Neural cell (in vitro differentiated cells): ENCODE measurements around the gene CACNA1I. TPM values are rescaled to one million over a fixed set of nuclear protein-coding genes. Genes with fewer than 3 reads are reported as not detected.

Source experiments
- H2AFZ ChIP-seq: fragments of 200-600, 300-800 bp; sonication (generic), shearing (Covaris generic); 2 replicates; pipeline ENCODE4 v1.6.0; 2014; ENCODE audit warnings: low read depth, mild to moderate bottlenecking, antibody characterized with exemption, low read length, moderate library complexity
- H3F3A ChIP-seq: fragments of 200-600 bp; shearing (Covaris generic); 2 replicates; pipeline ENCODE4 v1.6.1; 2016; ENCODE audit warnings: mild to moderate bottlenecking, moderate library complexity, mixed read lengths, antibody characterized with exemption, low read length; ENCODE audit not compliant: insufficient read depth, poor library complexity, severe bottlenecking
- H3K27ac ChIP-seq: fragments of 200-600, 300-800 bp; sonication (generic), shearing (Covaris generic); 2 replicates; pipeline ENCODE4 v1.5.1; 2014; ENCODE audit warnings: mild to moderate bottlenecking, low read length, moderate library complexity
- H3K27me3 ChIP-seq: fragments of 300-800, 200-600 bp; sonication (generic), shearing (Covaris generic); 2 replicates; pipeline ENCODE4 v1.6.0; 2014; ENCODE audit warnings: mild to moderate bottlenecking, low read depth, low read length, moderate library complexity; ENCODE audit not compliant: insufficient read depth
- H3K36me3 ChIP-seq: fragments of 300-800, 200-600 bp; sonication (generic), shearing (Covaris generic); 2 replicates; pipeline ENCODE4 v1.5.1; 2014; ENCODE audit warnings: mild to moderate bottlenecking, antibody characterized with exemption, low read length, moderate library complexity; ENCODE audit not compliant: insufficient read depth
- H3K4me2 ChIP-seq: fragments of 300-800, 200-600 bp; sonication (generic), shearing (Covaris generic); 2 replicates; pipeline ENCODE4 v1.6.0; 2014; ENCODE audit warnings: mild to moderate bottlenecking, low read length
- H3K4me3 ChIP-seq: fragments of 300-800, 200-600 bp; sonication (generic), shearing (Covaris generic); 2 replicates; pipeline ENCODE4 v1.5.1; 2014; ENCODE audit warnings: mild to moderate bottlenecking, low read length, moderate library complexity
- H3K79me2 ChIP-seq: fragments of 200-600 bp; shearing (Covaris generic); replicated peaks from 2 replicates; pipeline ENCODE4 v1.6.0; 2014; ENCODE audit warnings: mild to moderate bottlenecking, low read length, moderate library complexity; ENCODE audit not compliant: insufficient read depth
- H3K9ac ChIP-seq: fragments of 300-800, 200-600 bp; sonication (generic), shearing (Covaris generic); 2 replicates; pipeline ENCODE4 v1.6.1; 2016; ENCODE audit warnings: mild to moderate bottlenecking, low read length, mixed read lengths
- H3K9me2 ChIP-seq: fragments of 200-600 bp; shearing (Covaris generic); 2 replicates; pipeline ENCODE4 v1.6.1; 2016; ENCODE audit warnings: mild to moderate bottlenecking, low read length, mixed read lengths; ENCODE audit not compliant: insufficient read depth
- H3K9me3 ChIP-seq: fragments of 200-600, 300-800 bp; sonication (generic), shearing (Covaris generic); 2 replicates; pipeline ENCODE4 v1.6.1; 2016; ENCODE audit warnings: mild to moderate bottlenecking, mixed run types, low read length, moderate library complexity, mixed read lengths
- H4K20me1 ChIP-seq: fragments of 200-600 bp; shearing (Covaris generic); 2 replicates; pipeline ENCODE4 v1.6.1; 2016; ENCODE audit warnings: mild to moderate bottlenecking, mixed run types; ENCODE audit not compliant: insufficient read depth
- CTCF ChIP-seq: fragments of 450-650 bp; IDR thresholded peaks from 2 replicates; pipeline ENCODE4 v1.5.1; 2014; ENCODE audit warnings: antibody characterized with exemption, mild to moderate bottlenecking, moderate library complexity; ENCODE audit not compliant: poor library complexity, severe bottlenecking
- EP300 ChIP-seq: fragments of 450-650 bp; conservative IDR thresholded peaks from 2 replicates; pipeline ENCODE4 v1.6.1; 2014; ENCODE audit warnings: antibody characterized with exemption, mild to moderate bottlenecking, moderate library complexity; ENCODE audit not compliant: poor library complexity, severe bottlenecking
- EZH2 ChIP-seq: fragments of 200-600, 300-800 bp; shearing (Covaris generic), sonication (generic); IDR thresholded peaks from 2 replicates; pipeline ENCODE4 v1.6.1; 2014; ENCODE audit warnings: antibody characterized with exemption, low read length, borderline replicate concordance, mild to moderate bottlenecking; ENCODE audit not compliant: insufficient read depth, poor library complexity, severe bottlenecking
- MXI1 ChIP-seq: fragments of 450-650 bp; conservative IDR thresholded peaks from 2 replicates; pipeline ENCODE4 v1.6.1; 2014; ENCODE audit warnings: antibody characterized with exemption, mild to moderate bottlenecking; ENCODE audit not compliant: poor library complexity, severe bottlenecking
- POLR2AphosphoS5 ChIP-seq: IDR thresholded peaks from 2 replicates; pipeline ENCODE4 v1.6.1; 2012
- RAD21 ChIP-seq: fragments of 450-650 bp; conservative IDR thresholded peaks from 2 replicates; pipeline ENCODE4 v1.6.1; 2014; ENCODE audit warnings: antibody characterized with exemption, mild to moderate bottlenecking, moderate library complexity
- REST ChIP-seq: IDR thresholded peaks from 2 replicates; pipeline ENCODE4 v1.6.1; 2012; ENCODE audit warnings: borderline replicate concordance
- SMC3 ChIP-seq: fragments of 450-650 bp; conservative IDR thresholded peaks from 2 replicates; pipeline ENCODE4 v1.6.1; 2014; ENCODE audit warnings: antibody characterized with exemption, mild to moderate bottlenecking, moderate library complexity; ENCODE audit not compliant: poor library complexity
- TAF1 ChIP-seq: IDR thresholded peaks from 2 replicates; pipeline ENCODE4 v1.6.1; 2012; ENCODE audit warnings: low read depth
- polyA plus RNA-seq: library from polyadenylated mRNA; depleted of rRNA; stranded (reverse); fragments of >200 nt; gene quantifications from 2 replicates; pipeline ENCODE4 v1.2.3, GENCODE V29; 2014

The CACNA1I gene
- polyA plus RNA-seq, 1 donor from 2014 or later, result 1.9 TPM

GRCh38 chr22:39553429-39553828 lies 17.1 kb upstream of the CACNA1I start:
- no peak for TF ChIP-seq MXI1
- TF ChIP-seq SMC3, result no peak
- TF ChIP-seq EP300, result no peak
- TF ChIP-seq REST, result no peak
- TF ChIP-seq POLR2AphosphoS5, result no peak
- Histone ChIP-seq H3K9me2 (no peaks in the 10 kb centered on the region), H3K4me3 (no peak overlapping the region), H3K79me2 (no peaks in the 10 kb centered on the region), H3F3A (no peaks in the 10 kb centered on the region), H3K4me2 (no peak overlapping the region), H3K27ac (no peak overlapping the region), H2AFZ (no peak overlapping the region), H3K9ac (no peak overlapping the region), H3K36me3 (no peaks in the 10 kb centered on the region), H3K27me3 (peaks cover 28% of the 10 kb centered on the region), H4K20me1 (no peaks in the 10 kb centered on the region), H3K9me3 (no peaks in the 10 kb centered on the region)

GRCh38 chr22:39554151-39554550 lies 16.4 kb upstream of the CACNA1I start:
- H3K79me2 ChIP-seq, result no peaks in the 10 kb centered on the region
- no peaks in the 10 kb centered on the region for H3K9me3 ChIP-seq
- no peak overlapping the region for H2AFZ ChIP-seq
- no peaks in the 10 kb centered on the region for H3K9me2 ChIP-seq
- peaks cover 34% of the 10 kb centered on the region for H3K27me3 ChIP-seq
- no peak overlapping the region for H3K9ac ChIP-seq
- H3K27ac ChIP-seq, result no peak overlapping the region
- H3K4me3 ChIP-seq, result no peak overlapping the region
- H3F3A ChIP-seq, result no peaks in the 10 kb centered on the region
- H3K4me2 ChIP-seq, result no peak overlapping the region
- no peaks in the 10 kb centered on the region for H4K20me1 ChIP-seq
- H3K36me3 ChIP-seq, result no peaks in the 10 kb centered on the region
- TF ChIP-seq MXI1, result no peak
- TF ChIP-seq POLR2AphosphoS5, result no peak
- no peak for TF ChIP-seq EP300

GRCh38 chr22:39556970-39557841 lies 13.3 kb upstream of the CACNA1I start:
- Histone ChIP-seq H3K36me3 (no peaks in the 10 kb centered on the region), H4K20me1 (no peaks in the 10 kb centered on the region), H3K4me2 (no peak overlapping the region), H2AFZ (no peak overlapping the region), H3K4me3 (peak overlapping the region; percentile 63), H3K27ac (no peak overlapping the region), H3K9me3 (no peaks in the 10 kb centered on the region), H3K9ac (peak overlapping the region; percentile 55), H3K79me2 (no peaks in the 10 kb centered on the region), H3K9me2 (no peaks in the 10 kb centered on the region), H3K27me3 (peaks cover 47% of the 10 kb centered on the region), H3F3A (no peaks in the 10 kb centered on the region)
- TF ChIP-seq EZH2 (no peak), SMC3 (peak; percentile 93), MXI1 (peak; percentile 55), CTCF (peak; percentile 87), TAF1 (no peak), EP300 (no peak), POLR2AphosphoS5 (peak; percentile 19), RAD21 (peak; percentile 94), REST (no peak)
